GM12874 (cell line): ENCODE data around the gene PCSK9.

Experiments used
- CTCF ChIP-seq: IDR thresholded peaks from 2 replicates; pipeline ENCODE4 v1.5.1; 2011; ENCODE audit warnings: low read depth, mild to moderate bottlenecking, control low read depth, low read length, moderate library complexity; ENCODE audit not compliant: insufficient read depth

Gene PCSK9

GRCh38 chr1:55053265-55053954 is 14.1 kb downstream of the PCSK9 start:
- TF ChIP-seq CTCF, result no peak

- no peak for TF ChIP-seq CTCF
Measured at GRCh38 chr1:55054396-55054795, 15.0 kb downstream of the PCSK9 start.

GRCh38 chr1:55055084-55055882 is 15.9 kb downstream of the PCSK9 start:
- TF ChIP-seq CTCF, result no peak

- TF ChIP-seq CTCF, result no peak
Measured at GRCh38 chr1:55055951-55056631, 16.7 kb downstream of the PCSK9 start.

- no peak for TF ChIP-seq CTCF
Measured at GRCh38 chr1:55056632-55056992, 17.3 kb downstream of the PCSK9 start.

- no peak for TF ChIP-seq CTCF
Measured at GRCh38 chr1:55057270-55057955, 18.1 kb downstream of the PCSK9 start.

GRCh38 chr1:55057956-55058298 is 18.6 kb downstream of the PCSK9 start:
- no peak for TF ChIP-seq CTCF
